Rectal smooth muscle tissue (tissue), 1 donor: ENCODE results near the gene ICA1.

ENCODE experiments used
- H3K27ac ChIP-seq: one replicate; pipeline ENCODE4 v1.7.0; 2013; ENCODE audit warnings: low read depth, low read length, inconsistent platforms
- H3K27me3 ChIP-seq: one replicate; pipeline ENCODE4 v1.7.0; 2013; ENCODE audit warnings: low read length; ENCODE audit not compliant: control insufficient read depth, insufficient read depth
- H3K36me3 ChIP-seq: one replicate; pipeline ENCODE4 v1.7.0; 2013; ENCODE audit warnings: low read length; ENCODE audit not compliant: control insufficient read depth, insufficient read depth
- H3K4me1 ChIP-seq: one replicate; pipeline ENCODE4 v1.7.0; 2013; ENCODE audit warnings: low read length; ENCODE audit not compliant: control insufficient read depth, insufficient read depth
- H3K4me3 ChIP-seq: one replicate; pipeline ENCODE4 v1.7.0; 2013; ENCODE audit warnings: low read length
- H3K9ac ChIP-seq: one replicate; pipeline ENCODE4 v1.7.0; 2013; ENCODE audit warnings: low read length

Gene ICA1

DNA sequence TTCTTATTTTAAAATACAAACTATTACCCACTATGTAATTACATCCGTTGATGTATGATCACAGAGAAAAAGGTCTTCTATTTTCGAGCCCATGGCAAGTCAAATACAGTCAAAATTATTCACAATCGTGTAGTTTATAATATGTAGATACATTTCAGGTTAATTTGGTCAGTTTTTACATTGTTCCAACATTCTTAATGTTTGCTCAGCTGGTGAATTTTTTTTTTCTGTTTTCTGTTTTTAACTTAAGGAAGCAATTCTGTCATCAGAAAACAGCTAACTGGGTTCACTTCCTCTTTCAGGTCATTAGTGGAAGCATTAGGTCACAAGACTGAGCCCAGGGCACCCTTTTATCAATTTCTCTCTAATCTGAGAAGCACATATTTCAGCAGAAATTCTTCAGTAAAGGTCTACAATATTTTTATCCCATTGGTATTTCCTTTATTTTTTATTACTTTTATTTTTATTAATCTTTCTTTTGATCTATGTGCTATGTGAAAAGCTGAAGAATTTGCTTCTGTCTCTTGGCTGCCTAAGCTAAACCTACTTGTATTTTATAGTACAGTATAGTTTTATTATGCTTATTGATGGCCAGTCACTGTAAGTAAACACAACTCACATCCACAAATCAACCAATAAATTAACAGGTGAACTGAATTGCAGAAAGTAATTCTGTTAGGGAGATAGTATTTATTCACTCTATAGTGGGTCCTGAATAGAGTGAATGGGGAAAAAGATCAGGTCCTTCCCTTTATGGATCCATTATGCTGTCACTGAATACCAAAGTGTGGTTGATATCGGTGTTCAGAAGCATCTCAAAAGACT is 84.6 kb downstream of the ICA1 start:
- Histone ChIP-seq H3K27me3 (no peaks in the 10 kb centered on the region), H3K27ac (no peak overlapping the region), H3K4me1 (no peaks in the 10 kb centered on the region)

DNA sequence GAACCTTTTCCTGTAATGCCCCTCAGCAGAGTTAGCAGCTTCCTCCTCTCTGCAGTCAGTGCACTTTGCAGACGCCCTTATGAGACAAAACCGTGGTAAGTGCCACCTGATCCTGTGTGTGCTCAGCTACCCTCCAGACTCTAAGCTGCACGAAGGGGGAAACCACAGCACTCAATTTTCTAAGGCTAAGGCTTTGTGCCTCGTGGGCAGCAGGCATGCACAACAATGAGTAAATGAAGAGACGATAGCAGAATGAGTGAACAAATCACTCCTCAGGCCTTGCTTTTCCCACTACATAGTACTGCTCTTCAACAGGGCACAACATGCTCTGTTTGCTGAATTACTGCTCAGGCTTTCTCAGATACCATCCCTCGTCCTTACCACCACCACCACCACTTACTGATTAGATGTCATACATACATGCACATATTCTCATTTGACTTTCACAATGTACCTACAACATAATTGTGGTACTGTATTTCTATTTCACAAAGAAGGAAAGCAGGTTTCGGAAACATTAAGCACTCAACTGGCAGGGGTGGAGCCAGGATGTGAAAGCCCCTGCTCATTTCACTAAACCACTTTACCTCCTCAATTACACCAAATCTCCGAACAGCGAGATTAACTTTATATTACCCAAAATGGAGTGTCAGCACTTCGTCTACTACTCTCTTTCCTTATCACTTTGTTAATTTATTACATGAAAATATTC is 85.4 kb downstream of the ICA1 start:
- no peak overlapping the region for H3K27ac ChIP-seq
- no peaks in the 10 kb centered on the region for H3K27me3 ChIP-seq
- no peak overlapping the region for H3K4me3 ChIP-seq
- H3K9ac ChIP-seq = no peak overlapping the region
- H3K4me1 ChIP-seq = no peaks in the 10 kb centered on the region
- H3K36me3 ChIP-seq = no peaks in the 10 kb centered on the region

More for the DNA sequence above, 84.6 kb downstream of the ICA1 start:
- Histone ChIP-seq H3K36me3 (no peaks in the 10 kb centered on the region), H3K4me3 (no peak overlapping the region), H3K9ac (no peak overlapping the region)

DNA sequence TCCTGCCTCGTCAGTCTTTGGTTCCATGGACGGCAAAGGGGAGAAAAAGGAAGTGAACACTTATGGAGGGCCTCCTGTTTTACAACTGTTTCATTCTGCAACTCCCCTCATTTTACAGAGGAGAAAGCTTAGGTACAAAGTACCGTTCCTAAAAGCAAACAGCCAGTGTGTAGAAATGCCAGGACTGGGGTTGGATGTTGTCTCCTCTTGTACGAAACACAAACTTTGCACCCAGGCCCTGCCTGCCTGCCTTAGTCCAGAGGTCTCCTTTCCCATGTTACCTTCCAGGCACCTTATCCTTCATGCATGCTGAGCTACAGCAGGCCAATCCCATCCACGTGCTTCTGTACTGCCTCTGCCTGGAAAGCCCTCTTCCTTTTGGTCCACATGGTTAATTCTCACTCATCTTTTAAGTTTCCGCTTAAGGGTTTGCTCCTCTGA is 86.0 kb downstream of the ICA1 start:
- no peak overlapping the region for H3K27ac ChIP-seq
- no peak overlapping the region for H3K4me3 ChIP-seq
- no peaks in the 10 kb centered on the region for H3K36me3 ChIP-seq
- H3K9ac ChIP-seq = no peak overlapping the region
- H3K4me1 ChIP-seq = no peaks in the 10 kb centered on the region
- no peaks in the 10 kb centered on the region for H3K27me3 ChIP-seq

DNA sequence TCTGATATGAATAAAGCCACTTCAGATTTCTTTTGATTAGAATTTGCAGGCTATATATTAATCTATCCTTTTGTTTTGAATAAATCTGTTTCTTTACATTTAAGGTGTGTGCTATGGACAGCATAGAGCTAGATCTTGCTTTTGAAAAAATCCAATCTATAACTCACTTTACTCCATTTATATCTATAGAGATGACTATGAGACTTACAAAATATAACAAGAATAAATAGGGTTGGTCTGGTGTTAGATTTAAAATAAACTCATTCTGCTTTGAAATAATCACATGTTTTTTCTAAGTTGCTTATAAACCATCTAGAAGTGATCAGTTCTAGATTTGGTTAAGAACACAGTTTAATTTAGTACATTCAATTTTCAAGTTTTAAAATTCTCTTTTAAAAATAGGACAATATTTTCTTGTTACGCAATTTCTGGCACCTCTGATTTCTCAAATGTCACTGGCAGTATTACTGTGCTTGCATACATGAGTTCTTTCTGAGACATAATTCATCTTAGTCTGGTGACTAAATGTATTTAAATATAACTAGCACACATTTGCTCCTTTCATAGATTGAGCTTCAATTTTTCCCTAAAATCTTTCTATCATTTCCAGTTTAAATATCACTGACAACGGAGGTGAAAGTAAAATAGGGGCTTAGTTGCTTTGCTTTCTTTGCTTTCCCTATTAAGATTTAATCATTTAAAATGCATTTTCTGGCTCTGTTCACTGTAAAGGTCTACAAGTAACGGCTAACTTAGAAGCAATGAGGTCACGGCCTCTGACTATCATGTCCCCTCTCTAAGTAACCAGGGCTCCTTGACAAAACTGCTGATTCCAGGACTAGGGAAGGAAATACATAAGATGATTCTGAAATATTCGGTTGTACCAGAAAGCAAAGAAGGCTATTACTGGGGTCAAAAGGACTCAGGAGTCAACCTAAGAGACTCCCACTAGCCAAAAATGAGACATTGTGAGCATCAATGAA is 89.3 kb downstream of the ICA1 start:
- Histone ChIP-seq H3K36me3 (no peaks in the 10 kb centered on the region), H3K27ac (no peak overlapping the region), H3K4me3 (no peak overlapping the region), H3K9ac (no peak overlapping the region), H3K27me3 (no peaks in the 10 kb centered on the region), H3K4me1 (no peaks in the 10 kb centered on the region)

DNA sequence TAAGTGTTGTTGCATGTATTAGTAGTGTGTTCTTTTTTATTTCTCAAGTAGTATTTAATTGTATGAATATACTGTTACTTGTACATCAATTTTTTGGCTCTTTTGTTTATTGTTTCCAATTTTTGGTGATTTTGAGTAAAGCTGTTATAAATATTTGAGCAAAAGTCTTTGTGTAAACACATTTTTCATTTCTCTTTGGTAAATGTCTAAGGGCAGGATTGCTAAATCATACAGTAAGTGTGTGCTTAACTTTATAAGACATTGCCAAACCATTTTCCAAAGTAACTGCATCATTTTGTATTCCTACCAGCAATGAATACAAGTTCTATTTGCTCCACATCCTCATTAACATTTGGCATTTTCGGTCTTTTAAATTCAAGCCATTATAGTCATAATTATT is 92.8 kb downstream of the ICA1 start:
- H3K36me3 ChIP-seq = no peaks in the 10 kb centered on the region
- no peak overlapping the region for H3K4me3 ChIP-seq
- H3K27ac ChIP-seq = no peak overlapping the region
- H3K4me1 ChIP-seq = no peaks in the 10 kb centered on the region
- H3K27me3 ChIP-seq = no peaks in the 10 kb centered on the region
- no peak overlapping the region for H3K9ac ChIP-seq

DNA sequence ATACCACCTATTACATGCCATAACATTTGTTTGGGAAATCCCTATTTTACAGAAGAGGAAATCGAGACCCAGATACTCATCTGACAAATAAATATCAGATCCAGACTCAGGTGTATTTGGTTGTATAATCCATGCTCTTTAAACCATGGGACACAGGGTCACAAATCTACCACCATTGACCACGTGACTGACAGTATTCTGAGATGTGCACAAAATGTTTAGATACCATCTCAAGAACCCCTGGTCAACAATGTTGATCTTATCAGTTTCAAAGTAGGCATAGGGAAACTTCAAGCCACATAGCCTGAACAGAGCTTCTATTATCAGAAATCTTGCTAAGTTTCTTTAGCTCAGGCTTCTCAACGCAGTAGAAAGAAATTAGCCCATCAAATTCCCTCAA is 93.6 kb downstream of the ICA1 start:
- no peak overlapping the region for H3K4me3 ChIP-seq
- no peaks in the 10 kb centered on the region for H3K36me3 ChIP-seq
- H3K9ac ChIP-seq = no peak overlapping the region
- H3K4me1 ChIP-seq = no peaks in the 10 kb centered on the region
- no peaks in the 10 kb centered on the region for H3K27me3 ChIP-seq
- H3K27ac ChIP-seq = no peak overlapping the region

DNA sequence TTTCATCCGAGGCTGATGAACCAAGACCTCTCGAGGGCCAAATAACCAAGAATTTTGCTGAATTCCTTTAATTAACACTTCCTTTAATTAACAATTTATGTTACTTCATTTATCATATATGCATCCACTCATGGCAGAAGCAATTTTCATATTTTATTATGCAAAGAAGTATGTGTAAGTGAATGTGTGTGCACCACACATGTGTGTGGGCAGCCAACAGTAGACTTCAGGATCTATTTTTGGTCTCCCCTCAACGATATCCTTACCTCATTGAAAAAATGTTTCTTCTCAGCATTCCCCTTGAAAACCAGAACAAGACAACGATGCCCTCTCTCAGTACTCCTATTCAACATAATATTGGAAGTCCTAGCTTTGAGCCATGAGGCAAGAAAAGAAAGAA is 96.8 kb downstream of the ICA1 start:
- Histone ChIP-seq H3K36me3 (no peaks in the 10 kb centered on the region), H3K27ac (no peak overlapping the region), H3K4me3 (no peak overlapping the region), H3K4me1 (no peaks in the 10 kb centered on the region), H3K27me3 (no peaks in the 10 kb centered on the region), H3K9ac (no peak overlapping the region)

DNA sequence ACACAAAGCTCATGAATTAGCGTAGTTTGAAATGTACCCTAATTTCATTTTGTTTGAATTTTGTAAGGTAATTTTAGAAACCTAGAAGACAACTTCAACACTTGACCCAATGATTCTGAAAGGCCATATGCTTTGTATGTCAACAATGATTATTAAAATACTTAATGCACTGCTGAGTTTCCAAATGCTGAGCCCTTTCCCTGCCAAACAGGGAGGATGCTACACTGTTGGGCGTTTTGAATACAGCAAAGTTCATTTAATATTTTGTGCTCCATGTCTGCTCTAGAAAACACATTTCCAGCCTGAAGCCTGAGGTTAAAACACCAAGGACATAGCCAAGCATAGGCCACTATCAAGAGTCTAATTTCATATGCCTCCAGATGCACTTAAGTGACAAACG is 99.8 kb downstream of the ICA1 start:
- H3K9ac ChIP-seq = no peak overlapping the region
- no peak overlapping the region for H3K27ac ChIP-seq
- no peaks in the 10 kb centered on the region for H3K36me3 ChIP-seq
- no peaks in the 10 kb centered on the region for H3K27me3 ChIP-seq
- no peak overlapping the region for H3K4me3 ChIP-seq
- no peaks in the 10 kb centered on the region for H3K4me1 ChIP-seq

DNA sequence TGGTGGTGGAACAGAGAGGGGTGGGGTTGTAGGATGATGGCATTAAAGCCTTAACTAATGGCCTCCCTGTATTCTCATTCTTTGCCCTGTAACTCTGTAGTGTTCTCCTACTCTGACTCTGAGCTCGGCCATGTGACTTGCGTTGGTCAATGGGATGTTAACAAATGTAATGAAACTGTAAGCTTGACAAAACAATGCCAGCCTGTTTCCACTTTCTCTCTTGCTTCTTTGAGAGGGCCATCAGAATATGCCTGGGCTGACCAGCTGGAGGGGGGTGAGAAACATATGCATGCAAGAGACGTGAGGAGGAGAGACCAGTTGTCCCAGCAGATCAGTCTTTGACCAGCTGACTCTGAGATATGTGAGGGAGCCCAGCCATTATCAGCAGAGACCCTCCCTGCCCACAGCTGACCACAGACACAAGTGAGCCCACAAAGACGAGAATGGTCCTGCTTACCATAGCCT is 100.6 kb downstream of the ICA1 start:
- H3K4me3 ChIP-seq = no peak overlapping the region
- H3K36me3 ChIP-seq = no peaks in the 10 kb centered on the region
- no peaks in the 10 kb centered on the region for H3K27me3 ChIP-seq
- H3K27ac ChIP-seq = no peak overlapping the region
- H3K9ac ChIP-seq = no peak overlapping the region
- H3K4me1 ChIP-seq = no peaks in the 10 kb centered on the region

DNA sequence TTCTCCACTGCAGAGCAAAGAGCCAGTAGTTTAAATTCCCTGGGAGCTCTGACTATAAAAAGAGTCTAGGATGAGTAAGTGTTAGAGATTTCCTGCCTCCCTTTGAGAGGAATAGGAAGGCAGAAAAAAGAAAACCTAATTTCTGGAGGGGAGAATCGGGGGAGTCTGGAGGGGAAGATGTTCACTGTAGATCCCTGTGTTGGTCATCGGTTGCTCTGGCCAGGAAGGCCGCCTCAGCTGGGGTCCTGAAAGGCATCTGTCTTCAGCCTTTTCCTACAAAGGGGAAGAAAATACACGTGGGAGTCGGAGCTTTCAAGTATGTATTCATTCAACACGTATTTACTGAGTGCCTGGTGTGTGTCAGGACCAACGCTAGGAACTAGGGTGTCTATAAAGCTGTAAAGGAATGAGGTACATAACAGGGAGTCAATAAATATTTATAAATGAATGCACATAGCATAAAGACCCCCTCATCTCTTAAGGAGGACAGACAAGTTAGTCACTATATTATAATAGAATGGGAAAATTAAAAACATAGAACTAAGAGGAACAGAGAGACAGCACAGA is 101.1 kb downstream of the ICA1 start:
- Histone ChIP-seq H3K27ac (no peak overlapping the region), H3K27me3 (no peaks in the 10 kb centered on the region), H3K4me3 (no peak overlapping the region), H3K9ac (no peak overlapping the region), H3K4me1 (no peaks in the 10 kb centered on the region), H3K36me3 (no peaks in the 10 kb centered on the region)

DNA sequence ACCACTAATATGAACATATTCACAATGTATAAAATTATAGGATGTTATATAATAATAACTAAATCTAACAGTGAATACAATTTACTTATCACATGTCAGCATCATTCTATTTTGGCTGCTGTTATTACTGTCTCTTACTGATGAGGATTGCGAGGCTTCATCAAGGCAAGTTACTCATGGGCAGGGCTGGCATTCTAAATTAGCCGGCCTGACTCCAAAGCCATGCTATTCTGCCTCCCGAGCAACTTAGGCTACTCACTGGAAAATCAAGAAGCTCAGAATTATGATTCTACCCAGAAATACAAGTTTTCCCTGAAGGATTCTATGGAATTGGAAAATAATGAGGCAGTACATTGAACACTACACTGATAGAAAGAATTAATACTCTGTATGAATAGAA is 101.7 kb downstream of the ICA1 start:
- H3K9ac ChIP-seq = no peak overlapping the region
- H3K27me3 ChIP-seq = no peaks in the 10 kb centered on the region
- no peak overlapping the region for H3K4me3 ChIP-seq
- no peaks in the 10 kb centered on the region for H3K36me3 ChIP-seq
- H3K27ac ChIP-seq = no peak overlapping the region
- H3K4me1 ChIP-seq = no peaks in the 10 kb centered on the region

DNA sequence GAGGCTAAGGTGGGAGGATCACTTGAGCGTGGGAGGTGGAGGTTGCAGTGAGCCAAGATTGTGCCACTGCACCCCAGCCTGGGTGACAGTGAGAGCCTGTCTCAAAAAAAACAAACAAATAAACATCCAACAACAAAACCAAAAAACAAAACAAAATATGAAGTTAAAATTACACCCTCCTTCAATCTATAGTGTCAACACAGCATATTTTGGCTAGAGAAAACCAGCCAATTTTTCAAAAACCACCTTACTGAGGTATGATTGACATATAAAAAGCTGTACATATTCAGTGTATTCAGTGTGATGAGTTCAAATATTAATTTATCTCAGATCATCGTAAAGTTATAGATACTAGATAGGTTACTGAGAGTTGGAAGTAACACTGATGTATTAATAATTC is 102.4 kb downstream of the ICA1 start:
- no peak overlapping the region for H3K27ac ChIP-seq
- no peaks in the 10 kb centered on the region for H3K4me1 ChIP-seq
- no peaks in the 10 kb centered on the region for H3K27me3 ChIP-seq
- H3K4me3 ChIP-seq = no peak overlapping the region
- H3K36me3 ChIP-seq = no peaks in the 10 kb centered on the region
- no peak overlapping the region for H3K9ac ChIP-seq
